ENCODE data around the gene UBR3. TPM values are rescaled to one million over a fixed set of nuclear protein-coding genes. Genes with fewer than 3 reads are reported as not detected.

The UBR3 gene
- total RNA-seq, 2 donors from 2014 or later: 20.4 to 24.8 TPM

GRCh38 chr2:170009209-170009608, 182.0 kb downstream of the UBR3 start:
- H3K27ac ChIP-seq (ENCODE audit: low read depth, low read length): no peak overlapping the region
- no peaks in the 10 kb centered on the region for H3K4me1 ChIP-seq (ENCODE audit: control insufficient read depth, insufficient read depth, low read length)
- peaks cover 2% of the 10 kb centered on the region for H3K36me3 Mint-ChIP-seq (ENCODE audit: low read depth)
- H3K27me3 Mint-ChIP-seq (ENCODE audit: insufficient read depth): no peaks in the 10 kb centered on the region
- no peak overlapping the region for H3K4me3 Mint-ChIP-seq
- H3K27me3 ChIP-seq (ENCODE audit: control insufficient read depth, insufficient read depth, low read length, poor library complexity, severe bottlenecking): no peaks in the 10 kb centered on the region
- no peak for TF ChIP-seq CTCF (conservative IDR thresholded peaks at IDR 0.05)
- WGBS, 2 experiments (ENCODE audit: insufficient coverage in 1 of 2, insufficient read length in 1 of 2): 90 to 94% methylated on average over 3 of the region's 3 CpGs
- DNase-seq: no peak
- H3K9ac ChIP-seq (ENCODE audit: extremely low read depth, low read length, poor library complexity, severe bottlenecking): no peak overlapping the region
- H3K9me3 ChIP-seq (ENCODE audit: control insufficient read depth, low read length): no peaks in the 10 kb centered on the region
- no peaks in the 10 kb centered on the region for H3K9me3 Mint-ChIP-seq
- peaks cover 4% of the 10 kb centered on the region for H3K36me3 ChIP-seq (ENCODE audit: control insufficient read depth, insufficient read depth, low read length)
- H3K4me1 Mint-ChIP-seq: peaks cover 31% of the 10 kb centered on the region
- no peak overlapping the region for H3K27ac Mint-ChIP-seq
- H3K4me3 ChIP-seq (ENCODE audit: low read length): no peak overlapping the region

DNA sequence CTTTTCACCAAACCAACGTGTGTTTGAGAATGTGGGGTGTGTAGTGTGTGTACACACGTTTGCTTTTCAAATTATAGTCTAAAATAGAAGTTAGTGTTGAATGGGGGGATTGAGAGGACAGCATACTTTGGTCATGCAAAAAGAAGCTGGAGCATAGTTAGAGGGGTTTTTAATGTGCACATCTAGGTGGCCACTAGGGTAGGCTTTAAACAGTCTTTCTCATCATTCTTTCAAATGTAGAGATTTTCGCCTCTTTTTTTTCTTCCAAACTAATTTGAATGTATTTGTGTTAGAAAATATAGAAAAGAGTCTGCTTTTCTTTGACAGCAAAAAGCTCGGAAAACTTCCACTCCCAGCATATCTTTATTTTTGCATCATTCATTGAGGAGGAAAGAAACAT, 185.5 kb downstream of the UBR3 start:
- H3K36me3 ChIP-seq (ENCODE audit: control insufficient read depth, insufficient read depth, low read length): peaks cover 4% of the 10 kb centered on the region
- TF ChIP-seq CTCF (conservative IDR thresholded peaks at IDR 0.05): peak; percentile 55
- Mint-ChIP-seq H3K27me3 (ENCODE audit: insufficient read depth) (no peaks in the 10 kb centered on the region), H3K9me3 (no peaks in the 10 kb centered on the region), H3K27ac (no peak overlapping the region), H3K4me1 (peaks cover 20% of the 10 kb centered on the region), H3K4me3 (no peak overlapping the region), H3K36me3 (ENCODE audit: low read depth) (peaks cover 1% of the 10 kb centered on the region)
- H3K27me3 ChIP-seq (ENCODE audit: control insufficient read depth, insufficient read depth, low read length, poor library complexity, severe bottlenecking): no peaks in the 10 kb centered on the region
- no peaks in the 10 kb centered on the region for H3K9me3 ChIP-seq (ENCODE audit: control insufficient read depth, low read length)
- H3K27ac ChIP-seq (ENCODE audit: low read depth, low read length): no peak overlapping the region
- H3K9ac ChIP-seq (ENCODE audit: extremely low read depth, low read length, poor library complexity, severe bottlenecking): no peak overlapping the region
- no peak overlapping the region for H3K4me3 ChIP-seq (ENCODE audit: low read length)
- H3K4me1 ChIP-seq (ENCODE audit: control insufficient read depth, insufficient read depth, low read length): peaks cover 7% of the 10 kb centered on the region
- DNase-seq: no peak
- WGBS, 2 experiments (ENCODE audit: insufficient coverage in 1 of 2, insufficient read length in 1 of 2): 89 to 100% methylated on average over 1 to 4 of the region's 4 CpGs

GRCh38 chr2:170013802-170014551, 186.7 kb downstream of the UBR3 start:
- TF ChIP-seq CTCF (conservative IDR thresholded peaks at IDR 0.05): no peak
- Histone ChIP-seq H3K36me3 (ENCODE audit: control insufficient read depth, insufficient read depth, low read length) (peaks cover 4% of the 10 kb centered on the region), H3K4me3 (ENCODE audit: low read length) (no peak overlapping the region), H3K9ac (ENCODE audit: extremely low read depth, low read length, poor library complexity, severe bottlenecking) (no peak overlapping the region), H3K27ac (ENCODE audit: low read depth, low read length) (no peak overlapping the region), H3K9me3 (ENCODE audit: control insufficient read depth, low read length) (no peaks in the 10 kb centered on the region), H3K27me3 (ENCODE audit: control insufficient read depth, insufficient read depth, low read length, poor library complexity, severe bottlenecking) (no peaks in the 10 kb centered on the region), H3K4me1 (ENCODE audit: control insufficient read depth, insufficient read depth, low read length) (peaks cover 10% of the 10 kb centered on the region)
- peak; percentile 67 for DNase-seq
- peaks cover 3% of the 10 kb centered on the region for H3K36me3 Mint-ChIP-seq (ENCODE audit: low read depth)
- no peak overlapping the region for H3K4me3 Mint-ChIP-seq
- H3K27me3 Mint-ChIP-seq (ENCODE audit: insufficient read depth): no peaks in the 10 kb centered on the region
- H3K9me3 Mint-ChIP-seq: no peaks in the 10 kb centered on the region
- 42% methylated on average over 5 of the region's 5 CpGs; no CpG with 5 or more reads in 1 of the 2 experiments for WGBS, 2 experiments (ENCODE audit: insufficient coverage in 1 of 2, insufficient read length in 1 of 2)
- H3K27ac Mint-ChIP-seq: peak overlapping the region; percentile 30
- peaks cover 24% of the 10 kb centered on the region for H3K4me1 Mint-ChIP-seq

Measured in endodermal cell (in vitro differentiated cells).